Left forelimb (tissue), 1 donor: Measurements from ENCODE around the gene BCL11A.

Source experiments
- DNase-seq: peaks from one replicate; pipeline ENCODE4 v3.0.0-alpha.2; 2018; ENCODE audit warnings: low spot score

BCL11A gene

GRCh38 chr2:60558536-60558935 lies 5.1 kb upstream of the BCL11A start:
- no peak for DNase-seq

- DNase-seq, result no peak
Measured at GRCh38 chr2:60557486-60557864, 4.0 kb upstream of the BCL11A start.

GRCh38 chr2:60556576-60557485 lies 3.4 kb upstream of the BCL11A start:
- no peak for DNase-seq

GRCh38 chr2:60556175-60556574 lies 2.7 kb upstream of the BCL11A start:
- DNase-seq, result no peak

GRCh38 chr2:60555783-60556139 lies 2.3 kb upstream of the BCL11A start:
- no peak for DNase-seq

- peak; percentile 80 for DNase-seq
Measured at GRCh38 chr2:60555066-60555782, 1.8 kb upstream of the BCL11A start.

GRCh38 chr2:60554646-60555065 lies 1.2 kb upstream of the BCL11A start:
- no peak for DNase-seq

GRCh38 chr2:60554074-60554645 lies 706 bp upstream of the BCL11A start:
- DNase-seq, result no peak

GRCh38 chr2:60552851-60553494 lies 481 bp downstream of the BCL11A start:
- DNase-seq, result no peak

- DNase-seq, result no peak
Measured at GRCh38 chr2:60552078-60552850, 1.2 kb downstream of the BCL11A start.

- no peak for DNase-seq
Measured at GRCh38 chr2:60551240-60552077, 2.0 kb downstream of the BCL11A start.

- DNase-seq, result no peak
Measured at GRCh38 chr2:60550984-60551239, 2.5 kb downstream of the BCL11A start.

GRCh38 chr2:60550178-60550983 lies 3.1 kb downstream of the BCL11A start:
- DNase-seq, result peak; percentile 92

GRCh38 chr2:60549928-60550177 lies 3.6 kb downstream of the BCL11A start:
- no peak for DNase-seq

- DNase-seq, result peak; percentile 81
Measured at GRCh38 chr2:60549238-60549927, 4.1 kb downstream of the BCL11A start.

- no peak for DNase-seq
Measured at GRCh38 chr2:60548845-60549237, 4.6 kb downstream of the BCL11A start.

- DNase-seq, result no peak
Measured at GRCh38 chr2:60548311-60548710, 5.1 kb downstream of the BCL11A start.

GRCh38 chr2:60547841-60548240 lies 5.6 kb downstream of the BCL11A start:
- no peak for DNase-seq

- DNase-seq, result no peak
Measured at GRCh38 chr2:60546756-60547420, 6.6 kb downstream of the BCL11A start.
